Mesenchymal stem cell (in vitro differentiated cells and primary cell): ENCODE results near the gene FMN2.
A peak's percentile ranks its signal among the peaks of the same experiment; 100 is the strongest.

Source experiments
- DNase-seq: peaks from one replicate; pipeline ENCODE4 v3.0.0-alpha.2; 2013
- H2AFZ ChIP-seq: one replicate; pipeline ENCODE4 v1.6.1; 2013; ENCODE audit warnings: low read depth, mild to moderate bottlenecking, control low read depth, inconsistent platforms, low read length, moderate library complexity
- H2AK5ac ChIP-seq: 2 replicates; pipeline ENCODE4 v1.6.1; 2013; ENCODE audit warnings: low read length, moderate library complexity, mild to moderate bottlenecking, inconsistent platforms; ENCODE audit not compliant: severe bottlenecking
- H2BK120ac ChIP-seq: one replicate; pipeline ENCODE4 v1.6.1; 2013; ENCODE audit warnings: low read depth, mild to moderate bottlenecking, inconsistent platforms, low read length, moderate library complexity
- H2BK12ac ChIP-seq, 2 experiments: one replicate each; pipeline ENCODE4 v1.6.1; 2013; ENCODE audit warnings: inconsistent platforms in 2 of 2, low read length in 2 of 2, mild to moderate bottlenecking in 2 of 2, moderate library complexity in 2 of 2, control low read depth in 1 of 2
- H2BK15ac ChIP-seq: one replicate; pipeline ENCODE4 v1.6.1; 2013; ENCODE audit warnings: mild to moderate bottlenecking, low read depth, inconsistent platforms; ENCODE audit not compliant: poor library complexity, severe bottlenecking
- H2BK5ac ChIP-seq: 2 replicates; pipeline ENCODE4 v1.6.1; 2013; ENCODE audit warnings: low read depth, mild to moderate bottlenecking, low read length, control low read depth, inconsistent platforms; ENCODE audit not compliant: poor library complexity, severe bottlenecking
- H3K14ac ChIP-seq, 2 experiments: one replicate each; pipeline ENCODE4 v1.6.1; 2013; ENCODE audit warnings: inconsistent platforms in 2 of 2, low read length in 2 of 2, control low read depth in 1 of 2, mild to moderate bottlenecking in 1 of 2, moderate library complexity in 1 of 2
- H3K18ac ChIP-seq, 2 experiments: one replicate each; pipeline ENCODE4 v1.6.1; 2013; ENCODE audit warnings: inconsistent platforms in 2 of 2, low read length in 2 of 2, control low read depth in 1 of 2, low read depth in 1 of 2, mild to moderate bottlenecking in 1 of 2
- H3K23ac ChIP-seq, 2 experiments: one replicate each; pipeline ENCODE4 v1.6.1; 2013; ENCODE audit warnings: inconsistent platforms in 2 of 2, low read length in 2 of 2, mild to moderate bottlenecking in 2 of 2, moderate library complexity in 2 of 2, control low read depth in 1 of 2
- H3K27ac ChIP-seq: 2 replicates; pipeline ENCODE4 v1.5.1; 2013; ENCODE audit warnings: mild to moderate bottlenecking, moderate library complexity, low read length, control low read depth, inconsistent platforms; ENCODE audit not compliant: poor library complexity, severe bottlenecking
- H3K27me3 ChIP-seq, 2 experiments: 2 replicates each; pipeline versions ENCODE4 v1.6.1 to v1.7.0; 2013; ENCODE audit warnings: low read length in 2 of 2, mild to moderate bottlenecking in 2 of 2, moderate library complexity in 2 of 2, control low read depth in 1 of 2, inconsistent platforms in 1 of 2; ENCODE audit not compliant: control insufficient read depth in 1 of 2, insufficient read depth in 1 of 2
- H3K36me3 ChIP-seq, 2 experiments: 2 replicates each; pipeline versions ENCODE4 v1.6.1 to v1.7.0; 2013; ENCODE audit warnings: low read length in 2 of 2, control low read depth in 1 of 2, inconsistent platforms in 1 of 2, low read depth in 1 of 2, mild to moderate bottlenecking in 1 of 2; ENCODE audit not compliant: insufficient read depth in 2 of 2, control insufficient read depth in 1 of 2
- H3K4ac ChIP-seq, 2 experiments: one replicate each; pipeline ENCODE4 v1.6.1; 2013; ENCODE audit warnings: inconsistent platforms in 2 of 2, low read length in 2 of 2, mild to moderate bottlenecking in 2 of 2, moderate library complexity in 2 of 2, control low read depth in 1 of 2, low read depth in 1 of 2
- H3K4me1 ChIP-seq: 2 replicates; pipeline ENCODE4 v1.6.1; 2013; ENCODE audit warnings: low read depth, low read length, control low read depth; ENCODE audit not compliant: control insufficient read depth, insufficient read depth
- H3K4me2 ChIP-seq: 2 replicates; pipeline ENCODE4 v1.6.1; 2013; ENCODE audit warnings: low read length, mild to moderate bottlenecking, inconsistent platforms; ENCODE audit not compliant: poor library complexity, severe bottlenecking
- H3K4me3 ChIP-seq, 2 experiments: 2 replicates each; pipeline versions ENCODE4 v1.5.1 to v1.7.0; 2013; ENCODE audit warnings: low read length in 2 of 2, mild to moderate bottlenecking in 2 of 2, control low read depth in 1 of 2, low read depth in 1 of 2; ENCODE audit not compliant: insufficient read depth in 1 of 2
- H3K79me1 ChIP-seq: replicated peaks from 2 replicates; pipeline ENCODE4 v1.6.1; 2013; ENCODE audit warnings: mild to moderate bottlenecking, control low read depth, low read length, inconsistent platforms; ENCODE audit not compliant: poor library complexity, severe bottlenecking
- H3K9ac ChIP-seq: 2 replicates; pipeline ENCODE4 v1.7.0; 2013; ENCODE audit warnings: mild to moderate bottlenecking, low read length, moderate library complexity
- H3K9me3 ChIP-seq: 2 replicates; pipeline ENCODE4 v1.7.0; 2013; ENCODE audit warnings: mild to moderate bottlenecking, low read length; ENCODE audit not compliant: control insufficient read depth
- H4K8ac ChIP-seq: one replicate; pipeline ENCODE4 v1.6.1; 2013; ENCODE audit warnings: inconsistent platforms, mild to moderate bottlenecking, low read length, moderate library complexity
- H4K91ac ChIP-seq: one replicate; pipeline ENCODE4 v1.6.1; 2013; ENCODE audit warnings: mild to moderate bottlenecking, low read length, inconsistent platforms
- WGBS: methylation state at CpG from one replicate; pipeline ENCODE4 v1.1.7; 2013; ENCODE audit warnings: mixed read lengths; 5-methylcytosine and 5-hydroxymethylcytosine counted together

FMN2 gene

DNA sequence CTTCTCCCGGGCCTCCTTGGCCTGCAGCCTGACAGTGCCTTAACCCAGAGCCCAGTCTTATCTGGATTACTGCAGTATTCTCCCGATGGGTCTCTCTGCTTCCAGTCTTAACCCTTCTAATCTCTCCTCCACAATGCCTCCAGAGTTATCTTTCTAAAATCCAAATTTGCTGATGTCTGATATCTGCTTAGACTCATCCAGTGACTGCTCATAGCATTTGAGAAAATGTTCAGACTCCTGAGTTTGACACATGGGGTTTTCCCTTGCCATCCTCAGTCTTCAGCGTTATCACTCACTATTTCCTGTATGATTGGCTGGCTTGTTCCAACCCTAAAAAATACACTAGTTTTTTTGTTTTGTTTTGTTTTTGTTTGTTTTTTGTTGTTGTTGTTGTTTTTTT is 102.0 kb downstream of the FMN2 start:
- Histone ChIP-seq H2BK5ac (no peak overlapping the region), H2BK15ac (no peak overlapping the region), H3K23ac (no peak overlapping the region), H4K91ac (no peak overlapping the region), H3K27ac (no peak overlapping the region), H4K8ac (peak overlapping the region; percentile 19), H3K9me3 (no peaks in the 10 kb centered on the region), H3K27me3 (no peaks in the 10 kb centered on the region), H3K18ac (peak overlapping the region in 1 of 2 experiments; percentile 66), H2AFZ (no peak overlapping the region), H2AK5ac (peak overlapping the region; percentile 44), H3K4me1 (peaks cover 2% of the 10 kb centered on the region), H3K36me3 (no peaks in the 10 kb centered on the region), H3K4ac (no peak overlapping the region), H3K4me3 (no peak overlapping the region), H3K14ac (no peak overlapping the region), H3K9ac (peak overlapping the region; percentile 28), H3K79me1 (peaks cover 11% of the 10 kb centered on the region), H3K4me2 (no peak overlapping the region), H2BK120ac (no peak overlapping the region), H2BK12ac (peak overlapping the region in 1 of 2 experiments; percentile 18)
- peak; percentile 33 for DNase-seq
- 58% methylated on average over 2 of the region's 3 CpGs for WGBS

DNA sequence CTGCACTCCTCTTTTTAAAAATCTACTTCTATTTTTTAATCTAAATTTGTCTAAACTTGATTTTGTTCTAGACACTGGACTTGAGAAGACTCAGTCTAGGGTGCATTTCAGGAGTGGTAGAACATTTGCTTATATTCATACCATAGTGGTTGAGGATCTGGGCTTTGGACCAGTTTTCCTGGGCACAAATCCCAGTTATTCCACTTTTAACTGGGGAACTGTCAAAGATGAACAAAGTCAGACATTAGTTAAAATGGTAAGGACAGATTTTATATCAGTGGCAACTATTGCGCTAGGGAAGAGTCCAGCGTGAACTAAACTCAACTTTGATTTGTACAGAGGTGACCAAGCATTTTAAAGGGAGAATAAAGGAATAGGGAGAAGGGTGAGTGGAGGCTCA is 102.4 kb downstream of the FMN2 start:
- H3K36me3 ChIP-seq: no peaks in the 10 kb centered on the region
- peak overlapping the region in 1 of 2 experiments; percentile 58 for H3K4ac ChIP-seq
- H3K9ac ChIP-seq: peak overlapping the region; percentile 28
- H2AK5ac ChIP-seq: no peak overlapping the region
- H3K4me3 ChIP-seq: no peak overlapping the region
- H4K91ac ChIP-seq: no peak overlapping the region
- no peaks in the 10 kb centered on the region for H3K9me3 ChIP-seq
- H2BK15ac ChIP-seq: no peak overlapping the region
- H2AFZ ChIP-seq: no peak overlapping the region
- no peak overlapping the region for H3K23ac ChIP-seq
- no peaks in the 10 kb centered on the region for H3K27me3 ChIP-seq
- H2BK120ac ChIP-seq: no peak overlapping the region
- no peak overlapping the region for H2BK5ac ChIP-seq
- H3K27ac ChIP-seq: no peak overlapping the region
- peaks cover 11% of the 10 kb centered on the region for H3K79me1 ChIP-seq
- H3K14ac ChIP-seq: no peak overlapping the region
- WGBS: 98% methylated on average over 2 of the region's 2 CpGs
- H3K18ac ChIP-seq: no peak overlapping the region
- DNase-seq: no peak
- H3K4me1 ChIP-seq: peaks cover 2% of the 10 kb centered on the region
- no peak overlapping the region for H4K8ac ChIP-seq
- H2BK12ac ChIP-seq: no peak overlapping the region
- no peak overlapping the region for H3K4me2 ChIP-seq

GRCh38 chr1:240198376-240198775 is 106.7 kb downstream of the FMN2 start:
- Histone ChIP-seq H2AFZ (no peak overlapping the region), H3K4ac (no peak overlapping the region), H3K9me3 (peaks cover 24% of the 10 kb centered on the region), H3K27me3 (no peaks in the 10 kb centered on the region), H3K18ac (no peak overlapping the region), H2BK5ac (no peak overlapping the region), H3K36me3 (no peaks in the 10 kb centered on the region), H2AK5ac (no peak overlapping the region), H3K9ac (no peak overlapping the region), H3K4me1 (peaks cover 2% of the 10 kb centered on the region), H3K79me1 (peaks cover 19% of the 10 kb centered on the region), H3K23ac (no peak overlapping the region), H3K4me2 (no peak overlapping the region), H2BK12ac (no peak overlapping the region), H2BK15ac (no peak overlapping the region), H2BK120ac (no peak overlapping the region), H3K27ac (no peak overlapping the region), H3K4me3 (no peak overlapping the region), H4K8ac (no peak overlapping the region), H4K91ac (no peak overlapping the region), H3K14ac (no peak overlapping the region)
- WGBS: 100% methylated on average over 1 of the region's 4 CpGs
- no peak for DNase-seq

GRCh38 chr1:240199758-240200645 is 108.3 kb downstream of the FMN2 start:
- Histone ChIP-seq H3K4me2 (no peak overlapping the region), H2BK120ac (no peak overlapping the region), H2BK15ac (no peak overlapping the region), H3K9me3 (peaks cover 25% of the 10 kb centered on the region), H2AFZ (no peak overlapping the region), H3K4ac (peak overlapping the region in 1 of 2 experiments; percentile 51), H3K14ac (no peak overlapping the region), H2BK5ac (no peak overlapping the region), H2BK12ac (no peak overlapping the region), H3K79me1 (peaks cover 15% of the 10 kb centered on the region), H3K9ac (peak overlapping the region; percentile 20), H3K4me1 (no peaks in the 10 kb centered on the region), H2AK5ac (no peak overlapping the region), H3K27ac (no peak overlapping the region), H3K36me3 (peaks cover 0 to 2% of the 10 kb centered on the region in 2 experiments), H3K23ac (no peak overlapping the region), H3K27me3 (no peaks in the 10 kb centered on the region), H3K4me3 (no peak overlapping the region), H4K91ac (no peak overlapping the region), H3K18ac (no peak overlapping the region), H4K8ac (no peak overlapping the region)
- WGBS: 37% methylated on average over 7 of the region's 9 CpGs
- peak; percentile 33 for DNase-seq
